HG03064 (cell line): ENCODE data around the gene AMFR.

ENCODE experiments used
- ATAC-seq: cut with Tn5 transposase; IDR thresholded peaks from one replicate; pipeline ENCODE4 v1.9.1; 2021; ENCODE audit warnings: low read depth; ENCODE audit not compliant: unreplicated experiment

AMFR gene

DNA sequence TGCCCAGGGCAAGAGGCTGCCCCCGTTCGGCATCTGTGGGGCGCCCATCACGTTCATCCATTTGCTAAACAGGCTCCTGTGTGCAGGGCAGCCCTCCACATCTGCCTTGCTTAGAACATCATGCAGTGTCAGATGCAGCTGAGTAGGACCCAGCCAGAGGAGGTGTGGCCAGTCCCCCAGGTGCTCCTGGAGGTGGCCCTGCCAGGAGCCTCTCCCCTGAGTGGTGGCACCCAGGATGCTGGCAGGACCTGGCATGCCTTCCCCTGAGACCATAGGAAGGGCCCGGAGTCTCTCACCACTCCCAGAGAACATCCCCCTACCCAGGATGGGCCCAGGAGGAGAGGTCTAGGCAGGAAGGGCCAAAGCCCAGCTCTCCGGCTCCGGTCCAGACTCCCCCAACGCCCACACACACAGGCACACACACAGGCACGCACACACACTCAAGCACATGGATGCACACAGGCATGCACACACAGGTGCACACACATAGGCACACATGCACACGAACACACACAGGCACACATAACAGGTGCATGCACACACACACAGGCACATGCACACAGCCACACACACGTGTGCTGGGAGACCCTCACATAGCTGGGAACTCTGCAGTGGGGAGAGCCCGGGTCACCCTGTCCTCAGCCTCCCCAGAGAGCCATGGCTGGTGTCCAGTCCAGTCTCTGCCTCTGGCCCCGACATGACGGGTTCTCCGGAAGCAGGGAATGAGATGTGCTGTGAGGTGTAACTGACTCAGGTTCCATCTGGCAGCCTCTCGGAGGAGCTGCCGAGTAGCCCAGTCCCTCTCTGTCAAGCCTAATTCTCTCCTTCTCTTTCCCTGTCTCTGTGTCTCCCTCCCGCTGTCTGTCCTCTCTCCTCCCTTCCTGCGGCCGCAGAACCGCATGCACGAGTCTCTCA, 74.6 kb downstream of the AMFR start:
- no peak for ATAC-seq

DNA sequence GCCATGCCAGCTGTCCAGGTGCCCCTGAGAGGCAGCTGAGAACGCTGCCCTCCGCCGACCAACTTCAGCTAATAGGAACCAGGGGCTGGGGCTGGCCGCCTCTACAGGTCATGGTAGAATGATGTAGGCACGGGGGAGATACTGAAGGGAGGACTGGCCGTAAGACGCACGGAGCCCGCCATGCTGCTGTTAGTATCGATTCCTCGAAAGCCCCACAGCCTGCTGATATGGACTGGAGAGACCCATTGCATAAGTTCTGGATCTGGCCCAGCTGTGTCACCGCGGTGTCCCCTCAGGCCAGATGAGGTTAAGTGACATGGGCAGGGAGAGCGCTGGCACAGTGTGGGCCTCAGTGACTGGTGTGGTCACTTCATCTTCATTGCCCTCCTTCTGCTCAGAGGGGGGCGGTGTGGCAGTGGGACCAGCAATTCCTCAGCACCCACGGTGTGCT, 75.6 kb downstream of the AMFR start:
- no peak for ATAC-seq

DNA sequence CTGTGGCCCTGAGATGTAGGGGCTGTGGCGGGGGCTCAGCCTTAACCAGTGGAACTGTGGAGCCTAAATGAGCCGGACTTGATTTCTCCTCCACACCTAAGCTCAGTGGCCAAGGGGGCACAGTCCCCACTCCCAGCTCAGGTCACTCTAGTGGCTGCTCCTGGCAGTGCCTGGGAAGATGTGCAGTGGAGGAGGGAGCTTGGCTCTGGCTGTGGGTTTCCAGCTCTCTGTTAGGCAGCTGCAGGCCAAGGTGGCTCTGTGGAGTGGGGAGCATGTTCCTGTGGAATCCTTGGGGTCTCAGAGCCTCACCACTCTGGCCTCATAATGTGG, 76.3 kb downstream of the AMFR start:
- no peak for ATAC-seq

DNA sequence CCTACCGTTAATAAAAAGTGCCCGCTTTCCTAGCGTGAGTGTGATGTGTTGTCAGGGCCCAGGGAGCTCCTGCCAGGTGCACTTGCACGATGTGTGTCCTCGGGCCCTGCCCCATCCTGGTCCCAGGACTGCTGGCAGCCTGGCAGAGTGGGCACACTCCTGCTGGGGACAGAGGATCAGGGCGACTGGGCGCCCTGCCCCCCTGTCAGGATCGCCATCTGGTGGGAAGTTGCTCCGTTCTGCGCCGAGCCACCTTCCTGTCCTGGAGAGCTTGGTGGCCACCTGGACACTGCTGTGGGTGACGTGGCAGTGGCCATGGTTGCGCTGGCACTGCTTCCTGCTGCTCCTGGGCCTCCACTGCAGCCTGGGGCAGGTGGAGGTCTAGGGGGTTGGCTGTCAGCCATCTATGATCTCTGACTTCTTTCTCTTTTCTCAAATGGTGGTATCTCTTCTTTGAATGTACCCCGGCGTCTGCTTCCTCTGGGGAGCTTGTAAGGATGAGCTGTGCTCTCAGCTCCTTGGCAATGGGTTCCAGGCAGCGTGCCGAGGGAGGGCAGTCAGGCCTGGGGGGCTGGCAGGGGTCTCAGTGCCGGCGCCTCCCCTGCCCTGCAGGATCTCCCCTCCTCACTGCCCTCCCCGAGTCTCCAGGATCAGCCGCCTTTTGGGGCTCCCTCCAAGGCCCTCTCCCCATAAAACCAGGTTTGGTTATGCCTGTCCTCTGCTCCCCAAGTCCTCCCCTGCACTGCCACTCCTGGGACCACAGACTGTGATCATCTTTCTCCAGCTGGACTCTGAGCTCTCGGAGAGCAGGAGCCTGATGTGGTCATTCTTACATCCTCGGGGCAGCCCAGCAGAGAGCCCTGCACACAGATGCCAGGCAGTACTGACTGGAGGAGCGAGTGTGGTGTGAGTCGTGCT, 76.9 kb downstream of the AMFR start:
- ATAC-seq, result no peak

DNA sequence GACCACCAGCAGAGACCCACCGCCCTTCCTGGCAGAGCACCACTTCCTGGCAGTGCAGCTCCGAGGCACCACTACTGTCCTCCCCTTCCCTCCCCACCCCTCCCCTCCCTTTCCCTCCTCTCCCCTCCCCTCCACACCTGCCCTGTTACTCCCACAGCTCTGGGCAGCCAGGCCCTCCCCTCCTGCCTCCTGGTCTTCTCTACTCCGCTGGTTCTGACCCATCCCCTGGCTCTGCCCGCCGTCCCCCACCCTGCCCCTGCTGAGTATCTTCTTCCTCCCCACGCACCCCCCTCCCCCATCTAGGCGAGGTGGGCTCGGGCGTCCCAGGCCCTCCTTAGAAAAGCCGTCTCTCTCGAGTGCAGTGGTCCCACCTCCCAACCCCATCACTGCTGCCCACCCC, 77.7 kb downstream of the AMFR start:
- ATAC-seq, result no peak

DNA sequence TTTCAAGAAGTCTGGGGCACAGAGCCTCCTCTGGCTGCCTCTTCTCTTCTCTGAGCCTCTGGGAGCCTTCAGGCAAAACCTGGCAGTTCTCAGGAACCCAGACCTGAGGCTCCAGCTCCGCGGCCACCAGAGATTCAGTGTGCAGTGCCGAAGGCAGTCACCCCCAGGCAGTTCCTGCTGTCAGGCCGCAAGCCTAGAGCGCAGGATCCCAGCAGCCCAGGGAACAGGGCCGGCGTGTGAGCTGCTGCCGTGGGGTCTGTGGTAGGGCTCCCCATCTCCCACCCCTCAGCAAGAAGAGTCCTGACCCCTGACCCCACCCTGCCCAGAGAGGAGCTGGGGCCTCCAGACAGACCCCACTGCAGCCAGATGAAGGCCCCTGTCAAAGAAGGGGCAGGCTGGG, 78.2 kb downstream of the AMFR start:
- no peak for ATAC-seq

DNA sequence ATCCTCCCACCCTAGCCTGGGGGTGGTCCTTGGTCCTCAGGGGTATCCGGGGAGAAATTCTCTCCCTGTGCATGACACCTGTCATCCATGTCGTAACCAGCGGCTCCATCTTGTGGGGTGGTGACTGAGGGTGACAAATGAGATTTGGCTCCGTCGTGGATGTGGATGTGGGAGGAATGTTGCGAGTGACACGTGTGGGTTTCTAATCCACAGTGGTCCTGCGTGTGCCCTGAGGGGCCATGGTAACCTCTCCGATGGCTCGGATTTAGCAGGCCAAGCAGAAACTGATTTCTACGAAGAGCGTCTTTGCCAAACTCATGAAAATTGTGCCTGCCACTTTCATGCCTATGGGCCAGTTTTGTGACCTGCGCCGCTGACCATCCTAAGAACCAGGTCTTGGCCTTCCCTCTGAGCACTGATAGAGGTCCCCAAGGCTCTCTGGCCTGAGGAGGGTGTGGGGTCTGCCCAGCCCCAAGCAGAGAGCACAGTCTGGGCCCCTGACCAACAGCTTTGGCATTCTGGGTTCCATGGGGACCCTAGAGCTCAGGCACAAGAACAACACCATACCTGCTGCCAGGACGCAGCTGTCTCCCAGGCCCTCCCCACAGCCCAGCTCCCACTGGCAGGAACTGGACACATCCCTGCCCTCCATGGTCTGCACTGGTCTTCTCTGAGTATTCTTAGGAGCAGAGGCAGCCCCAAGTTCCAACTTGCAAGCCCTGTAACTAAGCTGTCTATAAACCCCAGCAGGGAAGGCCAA, 79.0 kb downstream of the AMFR start:
- ATAC-seq, result no peak

DNA sequence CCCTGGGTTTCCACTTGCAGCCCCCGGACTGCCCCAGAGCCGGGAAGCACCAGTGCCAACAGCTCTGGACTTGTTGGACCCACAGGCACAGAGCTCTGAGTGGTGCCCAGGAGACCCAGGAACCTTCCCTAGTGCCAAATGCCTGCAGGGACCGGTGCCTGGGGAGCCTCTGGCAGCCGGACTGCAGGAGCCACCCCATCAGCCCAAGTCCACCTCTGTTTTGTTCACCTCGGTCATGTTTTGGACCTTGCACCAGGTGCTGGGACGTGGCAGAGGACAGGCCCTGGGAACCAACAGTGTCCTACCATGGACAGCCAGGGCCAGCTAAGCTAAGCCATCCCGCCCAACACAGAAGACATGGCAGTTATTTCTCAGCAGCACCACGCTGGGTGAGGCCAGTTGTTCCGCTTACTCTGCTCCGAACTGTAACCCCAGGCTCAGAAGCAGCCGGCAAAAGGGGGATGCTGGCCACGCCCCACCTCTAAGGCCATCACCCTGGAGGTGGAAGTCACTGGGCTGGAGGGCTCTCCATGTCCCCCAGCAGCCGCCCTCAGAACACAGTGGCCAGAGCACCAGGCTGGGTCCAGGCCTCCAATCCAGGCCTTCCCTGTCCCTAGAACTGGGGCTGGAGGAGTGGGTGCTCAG, 79.8 kb downstream of the AMFR start:
- ATAC-seq, result no peak

DNA sequence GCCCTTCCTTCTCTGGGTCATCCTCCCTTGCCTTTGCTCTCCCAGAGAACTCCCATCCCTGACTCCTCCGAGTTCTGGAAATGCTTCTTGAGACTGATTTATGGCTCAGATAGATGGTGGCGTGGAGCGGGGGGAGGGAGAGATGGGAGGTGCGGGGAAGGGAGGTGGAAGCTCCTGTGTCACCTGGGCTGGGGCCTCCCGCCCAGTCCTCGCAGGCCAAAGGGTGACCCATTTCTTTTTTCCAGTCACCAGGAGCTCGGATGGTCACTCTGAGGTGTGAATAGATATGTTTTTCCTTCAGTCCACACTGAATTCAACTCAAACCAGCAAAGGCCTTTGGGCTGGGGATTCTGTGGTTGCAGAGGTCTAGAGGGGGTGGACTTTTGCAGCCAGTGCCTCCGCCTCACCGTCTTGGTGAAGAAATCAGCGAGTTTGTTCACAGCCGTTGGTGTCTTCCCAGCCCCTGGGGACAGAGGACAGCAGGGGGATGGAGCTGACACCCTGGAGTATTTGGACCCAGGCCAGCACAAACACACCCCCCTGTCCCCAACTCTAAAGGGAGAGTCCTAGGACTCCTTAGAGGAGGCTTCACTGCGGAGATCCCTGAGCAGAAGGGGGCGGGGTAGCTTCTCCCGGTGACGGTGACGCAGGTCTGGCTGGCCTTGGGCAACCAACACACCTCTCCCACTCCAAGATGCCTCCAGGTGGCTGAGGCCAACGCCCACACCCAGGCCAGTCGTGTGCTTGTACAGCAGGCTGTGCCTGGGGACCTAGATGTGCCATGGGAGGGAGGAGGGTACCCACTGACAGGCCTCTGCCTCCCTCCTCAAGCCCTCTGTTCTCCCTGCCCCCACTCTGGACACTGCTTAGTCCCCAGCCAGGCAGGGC, 80.6 kb downstream of the AMFR start:
- ATAC-seq, result no peak

DNA sequence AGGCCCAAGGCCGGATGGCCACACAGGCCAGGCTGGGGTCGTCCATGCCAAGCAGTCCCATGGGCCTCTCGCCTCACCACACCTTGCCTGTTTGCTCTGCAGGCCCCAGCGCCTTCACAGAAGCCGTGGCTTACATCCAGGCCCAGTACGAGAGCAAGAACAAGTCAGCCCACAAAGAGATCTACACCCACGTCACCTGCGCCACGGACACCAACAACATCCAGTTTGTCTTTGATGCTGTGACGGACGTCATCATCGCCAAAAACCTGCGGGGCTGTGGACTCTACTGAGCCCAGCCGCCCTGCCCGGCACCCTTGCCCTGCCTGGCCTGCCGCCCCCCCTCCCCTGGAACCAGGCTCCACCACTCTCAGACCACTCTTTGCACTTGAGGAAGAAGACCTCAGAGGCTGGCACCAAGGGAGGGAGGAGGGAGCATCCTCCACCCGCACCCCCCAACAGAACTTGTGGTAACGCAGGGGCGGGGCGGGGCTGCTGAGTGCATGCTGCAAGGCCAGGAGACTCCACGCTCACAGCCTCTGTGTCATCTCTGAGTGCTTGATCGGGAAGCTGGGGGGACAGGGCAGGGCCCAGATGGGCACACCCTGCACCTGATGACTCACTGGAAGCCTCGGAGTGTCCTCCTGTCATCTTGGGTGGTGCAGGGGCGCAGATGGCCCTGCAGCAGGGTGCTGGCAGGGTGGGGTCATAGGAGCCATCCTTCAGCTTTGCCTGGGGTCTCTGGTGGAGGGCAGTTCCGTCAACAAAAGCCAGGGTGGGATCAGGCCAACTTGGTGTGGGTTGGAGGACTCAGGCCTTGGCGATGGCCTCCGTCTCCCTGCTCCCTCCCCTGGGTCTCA, 81.5 kb downstream of the AMFR start:
- ATAC-seq, result no peak

DNA sequence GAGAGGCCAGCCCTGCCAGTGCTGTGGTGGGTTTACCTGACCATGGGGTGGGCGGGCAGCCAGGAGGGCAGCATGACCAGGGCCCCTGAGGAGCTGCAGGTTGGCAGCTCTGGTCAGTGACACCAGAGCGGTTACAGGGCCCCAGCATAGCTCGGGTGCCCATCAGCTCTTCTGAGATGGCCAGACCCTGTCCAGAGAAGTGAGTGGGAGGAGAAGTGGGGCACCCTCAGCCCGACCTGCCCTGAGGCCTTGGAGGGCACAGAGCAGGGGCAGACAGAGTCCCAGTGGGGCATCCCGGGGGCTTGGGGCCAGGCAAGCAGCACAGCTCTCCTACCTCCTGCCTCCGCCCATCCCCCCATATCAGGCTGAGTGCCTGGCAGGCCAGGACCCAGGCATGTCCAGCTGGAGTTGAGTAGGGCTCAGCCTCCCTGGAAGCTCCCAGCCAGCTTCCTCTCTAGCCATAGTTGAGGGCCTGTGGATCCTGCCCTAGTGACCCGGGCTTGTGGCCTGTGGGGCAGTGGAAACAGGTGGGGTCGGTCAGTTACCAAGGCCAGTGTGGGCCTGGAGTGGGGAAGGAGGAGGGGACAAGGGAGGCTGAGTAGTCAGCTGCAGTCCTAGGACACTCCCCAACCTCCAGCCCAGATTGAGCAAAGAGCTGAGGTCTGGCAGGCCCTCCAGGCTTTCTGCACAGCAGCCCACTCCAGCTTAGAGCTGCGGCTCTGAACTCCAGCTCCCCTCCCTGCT, 83.5 kb downstream of the AMFR start:
- no peak for ATAC-seq

DNA sequence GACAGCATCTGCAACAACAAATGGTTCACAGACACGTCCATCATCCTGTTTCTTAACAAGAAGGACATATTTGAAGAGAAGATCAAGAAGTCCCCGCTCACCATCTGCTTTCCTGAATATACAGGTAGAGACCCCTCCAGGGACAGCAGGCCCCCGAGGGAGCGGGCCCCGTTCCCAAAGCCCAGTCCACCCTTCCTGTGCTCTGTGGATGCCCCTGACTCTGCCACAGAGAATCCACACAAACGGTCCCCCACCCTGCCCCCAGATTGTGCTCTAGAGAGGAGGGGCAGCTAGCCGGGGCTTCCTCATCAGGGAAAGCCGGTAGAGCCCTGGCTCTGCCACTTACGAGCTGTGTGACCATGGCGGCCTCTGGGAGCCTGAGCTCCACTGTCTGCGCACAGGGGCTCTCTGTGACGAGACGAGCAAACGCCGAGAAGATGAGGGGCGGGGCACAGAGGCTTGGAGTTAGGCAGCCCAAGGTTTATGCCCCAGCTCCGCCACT, 84.4 kb downstream of the AMFR start:
- no peak for ATAC-seq

DNA sequence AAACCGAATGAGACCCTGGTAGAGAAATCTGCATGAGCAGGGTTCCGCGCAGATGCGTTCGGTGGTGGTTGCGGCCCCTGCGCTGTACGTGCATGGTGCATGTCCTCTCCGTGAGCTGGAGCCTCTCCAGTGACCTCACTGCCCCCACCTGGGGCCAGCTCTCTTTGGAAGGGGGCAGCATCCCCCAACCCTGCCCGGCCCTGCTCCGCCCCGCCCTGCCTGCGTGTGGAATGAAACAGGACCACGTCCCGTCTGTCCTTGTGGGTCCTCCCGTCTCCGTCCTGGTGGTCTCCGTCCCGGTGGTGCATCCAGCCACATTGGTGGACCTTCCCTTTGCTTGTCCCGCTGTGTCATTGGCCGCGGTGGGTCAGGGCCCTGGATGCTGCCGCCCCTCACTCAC, 84.9 kb downstream of the AMFR start:
- no peak for ATAC-seq

DNA sequence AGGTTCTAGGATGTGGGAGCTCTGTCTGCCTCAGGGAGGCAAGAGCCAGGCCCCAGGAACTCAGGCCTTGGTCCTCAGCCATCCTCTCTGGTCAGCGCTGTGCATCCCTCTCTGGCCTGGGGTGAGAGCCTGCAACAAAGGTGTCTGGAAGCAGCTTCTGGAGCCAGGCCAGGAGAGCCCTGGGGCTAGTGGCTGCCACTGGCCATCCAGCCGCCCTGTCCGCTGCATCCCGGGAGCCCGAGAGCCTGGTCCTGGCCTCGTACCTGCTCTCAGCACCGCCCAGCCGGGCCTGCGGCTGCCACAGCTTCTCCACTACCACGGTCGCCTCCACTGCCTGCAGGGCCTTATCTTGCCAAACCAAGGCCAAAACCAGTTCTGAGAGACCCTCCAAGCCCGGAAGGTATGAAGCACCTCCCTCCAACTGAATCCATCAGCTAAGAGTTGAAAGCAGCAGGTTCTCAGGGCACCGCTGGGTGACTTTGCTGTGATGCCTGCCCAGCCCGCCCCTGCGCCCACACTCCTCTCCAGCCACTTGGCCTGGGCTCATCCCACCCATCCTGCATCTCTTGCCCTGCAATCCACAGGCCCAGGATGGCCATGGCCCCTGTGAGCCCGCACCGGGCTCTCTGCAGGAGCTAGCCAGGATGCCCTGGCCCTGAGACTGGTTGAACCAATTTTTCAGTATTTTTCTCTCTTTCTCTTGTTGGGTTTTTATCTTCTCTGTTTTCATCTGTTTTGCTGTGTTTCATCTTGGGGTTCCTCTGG, 85.7 kb downstream of the AMFR start:
- ATAC-seq, result no peak

DNA sequence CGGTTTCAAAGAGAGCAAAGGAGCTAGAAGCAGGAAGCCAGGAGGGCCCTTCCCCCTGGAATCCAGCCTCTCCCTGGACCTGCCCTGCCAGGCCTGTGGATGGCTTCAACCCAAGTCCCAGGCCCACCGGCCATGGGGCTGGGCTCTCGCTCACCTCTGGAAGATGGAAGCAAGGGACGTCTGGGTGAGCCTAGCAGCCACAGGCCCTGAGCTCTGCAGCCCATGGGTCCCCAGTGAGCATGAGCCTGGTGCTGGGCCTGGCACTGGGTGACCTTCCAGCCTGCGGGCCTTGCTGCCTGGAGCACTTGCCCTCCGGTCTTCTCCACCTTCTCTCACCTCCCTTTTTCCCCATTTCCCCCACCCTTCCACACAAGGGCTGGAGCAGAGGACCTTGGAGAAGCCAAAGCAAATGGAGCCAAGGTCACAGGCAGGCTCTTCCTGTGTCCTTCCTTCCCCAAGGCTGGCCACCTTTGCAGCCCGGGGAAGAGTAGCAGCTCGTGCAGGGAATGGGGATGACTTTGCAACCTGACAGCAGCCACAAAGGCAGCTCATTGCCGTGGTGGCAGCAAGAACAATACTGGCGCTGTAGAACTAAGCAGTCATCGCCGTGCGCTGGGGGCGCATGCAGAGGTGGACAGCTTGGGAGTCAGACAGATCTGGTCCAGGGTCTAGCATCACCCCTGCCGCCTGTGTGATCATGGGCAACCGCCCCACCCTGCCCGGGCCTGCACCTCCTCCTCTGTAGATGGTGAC, 86.6 kb downstream of the AMFR start:
- no peak for ATAC-seq

DNA sequence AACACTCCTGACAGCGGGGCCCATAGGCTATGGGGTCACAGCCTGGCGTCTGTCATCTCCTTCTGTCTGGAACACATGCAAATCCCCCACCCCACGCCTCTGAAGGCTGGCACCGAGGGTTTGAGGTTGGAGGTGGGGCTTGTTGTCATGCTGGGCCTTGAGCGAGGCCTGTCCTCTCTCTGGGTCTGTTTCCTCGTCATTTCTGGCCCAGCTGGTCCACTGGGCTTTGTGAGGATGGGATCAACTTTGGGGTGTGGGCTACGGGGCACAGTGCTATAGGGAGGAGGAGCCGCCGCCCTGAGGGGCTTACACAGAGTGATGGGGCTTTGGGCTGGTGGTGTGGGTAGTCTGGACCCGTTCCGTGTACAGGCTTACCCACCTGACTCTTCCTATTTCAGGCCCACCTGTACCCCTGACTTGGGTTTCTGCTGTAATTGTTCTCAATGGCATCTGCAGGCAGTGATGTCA, 87.5 kb downstream of the AMFR start:
- ATAC-seq, result no peak
